Measurements from ENCODE around the gene SUN1. TPM values are rescaled to one million over a fixed set of nuclear protein-coding genes. Genes with fewer than 3 reads are reported as not detected.

SUN1 gene
- total and polyA plus RNA-seq, 2 of the 8 experiments (the other 6 are each of a cell fraction or from before 2014, with no cell fraction given), result 108 to 158 TPM

GRCh38 chr7:844043-844442 is 11.8 kb downstream of the SUN1 start (continued):
- TF ChIP-seq ATF3 (IDR thresholded peaks at IDR 0.05; ENCODE audit: insufficient read depth, low read depth, low read length) (no peak), CHD1 (IDR thresholded peaks at IDR 0.05; ENCODE audit: low read depth, low read length) (no peak)
